DMS153 (cell line): ENCODE data around the gene TMEM176A.
A peak's percentile ranks its signal among the peaks of the same experiment; 100 is the strongest.
"Not testable (repeated sequence)": the region's sequence is repeated elsewhere in the genome, so short reads cannot be mapped to it uniquely, and the experiment has no call there.

Experiments used
- DNase-seq: peaks from one replicate; lab custom pipeline; 2025; lab: John Stamatoyannopoulos, UW

The TMEM176A gene, protein sequence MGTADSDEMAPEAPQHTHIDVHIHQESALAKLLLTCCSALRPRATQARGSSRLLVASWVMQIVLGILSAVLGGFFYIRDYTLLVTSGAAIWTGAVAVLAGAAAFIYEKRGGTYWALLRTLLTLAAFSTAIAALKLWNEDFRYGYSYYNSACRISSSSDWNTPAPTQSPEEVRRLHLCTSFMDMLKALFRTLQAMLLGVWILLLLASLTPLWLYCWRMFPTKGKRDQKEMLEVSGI

GRCh38 chr7:150800581-150801241 is at the start of gene TMEM176A:
TMEM176A (plus strand) TSS chr7:150800769; CDS start chr7:150801551, 782 bp downstream.
- no peak for DNase-seq

DNA sequence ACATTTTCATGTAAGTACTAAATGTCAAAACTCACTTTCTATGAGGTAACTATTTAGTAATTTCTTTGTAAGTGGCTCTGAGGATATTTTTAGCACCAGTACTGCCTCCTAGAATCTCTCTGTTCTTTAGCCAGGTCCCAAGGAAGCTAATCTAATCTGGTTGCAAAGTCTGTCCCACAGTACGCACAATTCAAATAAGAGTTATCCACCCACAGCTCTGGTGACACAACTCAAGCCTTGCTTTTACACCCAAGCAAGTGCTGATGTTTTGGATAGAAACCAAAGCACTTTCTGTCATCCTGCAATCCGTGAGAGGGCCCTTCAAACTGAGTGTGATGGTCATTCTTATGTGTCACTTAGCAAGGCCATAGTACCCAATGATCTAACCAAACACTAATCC is 48.9 kb upstream of the TMEM176A start:
- no peak for DNase-seq

DNA sequence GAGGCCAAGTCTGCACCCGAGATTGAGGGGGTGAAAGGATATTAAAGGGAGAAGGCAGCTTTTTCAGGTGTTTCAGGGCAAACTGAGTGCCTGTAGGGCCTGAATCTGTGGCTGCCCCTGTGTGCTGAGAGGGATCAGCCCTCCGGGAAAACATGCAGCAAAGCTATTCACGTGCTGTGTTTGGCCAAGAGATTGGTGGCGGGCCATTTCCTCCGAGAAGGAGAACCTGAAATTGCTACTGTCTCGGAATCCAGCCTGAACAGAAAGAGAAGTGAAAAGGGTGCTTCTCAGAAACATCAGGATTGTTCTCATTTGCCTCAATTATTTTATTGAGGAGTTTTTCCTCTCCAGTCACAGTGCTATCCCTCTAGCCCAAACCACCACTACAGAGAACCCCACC is 47.3 kb upstream of the TMEM176A start:
- no peak for DNase-seq

DNA sequence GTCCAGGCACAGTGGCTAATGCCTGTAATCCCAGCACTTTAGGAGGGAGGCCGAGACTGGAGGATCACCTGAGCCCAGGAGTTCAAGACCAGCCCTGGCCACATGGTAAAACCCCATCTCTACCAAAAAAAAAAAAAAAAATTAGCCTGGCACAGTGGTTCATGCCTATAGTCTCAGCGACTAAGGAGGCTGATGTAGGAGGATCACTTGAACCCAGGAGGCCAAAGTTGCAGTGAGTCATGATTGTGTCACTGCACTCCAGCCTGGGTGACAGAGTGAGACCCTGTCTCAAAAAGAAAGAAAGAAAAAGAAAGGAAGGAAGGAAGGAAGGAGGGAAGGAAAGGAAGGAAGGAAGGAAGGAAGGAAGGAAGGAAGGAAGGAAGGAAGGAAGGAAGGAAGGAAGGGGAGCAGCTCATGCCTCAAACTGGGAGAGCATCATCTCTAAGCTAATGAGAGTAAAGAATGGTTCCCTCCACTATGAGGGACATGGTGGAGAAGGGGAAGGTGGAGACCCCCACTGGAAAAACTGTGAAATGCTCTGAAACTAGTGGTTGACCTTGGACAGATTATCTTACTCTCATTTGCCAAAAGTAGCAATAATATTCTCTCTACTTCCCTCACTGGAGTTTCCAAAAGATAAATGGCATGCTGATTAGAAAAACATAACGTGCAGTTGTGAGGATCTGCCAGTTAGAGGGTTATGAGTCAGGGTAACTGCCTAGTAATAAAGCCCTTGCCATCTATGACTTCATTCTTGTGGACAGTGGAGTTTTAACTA is 46.6 kb upstream of the TMEM176A start:
- DNase-seq, result no peak

DNA sequence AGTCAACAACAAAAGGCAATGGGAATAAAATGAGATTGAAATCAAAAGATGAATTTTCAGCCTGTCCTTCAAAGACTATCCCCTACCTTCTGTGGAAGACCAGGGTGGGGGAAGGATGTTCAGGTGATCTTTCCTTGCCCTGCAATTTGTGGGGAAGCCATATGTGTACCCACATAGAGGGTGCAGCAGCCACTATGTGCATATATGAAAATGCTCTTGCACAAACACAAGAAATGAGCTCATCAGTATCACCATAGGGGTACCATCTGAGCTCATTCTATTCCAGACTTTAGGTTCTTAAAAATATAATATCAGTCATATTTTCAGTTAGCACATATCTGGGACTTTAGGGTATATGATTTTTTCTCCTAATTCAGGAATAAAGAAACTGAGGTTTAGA is 45.6 kb upstream of the TMEM176A start:
- DNase-seq, result no peak

- DNase-seq, result no peak
Observed at GRCh38 chr7:150755473-150756099, 45.0 kb upstream of the TMEM176A start.

- no peak for DNase-seq
Observed at GRCh38 chr7:150756166-150756565, 44.4 kb upstream of the TMEM176A start.

- no peak for DNase-seq
Observed at GRCh38 chr7:150756858-150757257, 43.7 kb upstream of the TMEM176A start.

DNA sequence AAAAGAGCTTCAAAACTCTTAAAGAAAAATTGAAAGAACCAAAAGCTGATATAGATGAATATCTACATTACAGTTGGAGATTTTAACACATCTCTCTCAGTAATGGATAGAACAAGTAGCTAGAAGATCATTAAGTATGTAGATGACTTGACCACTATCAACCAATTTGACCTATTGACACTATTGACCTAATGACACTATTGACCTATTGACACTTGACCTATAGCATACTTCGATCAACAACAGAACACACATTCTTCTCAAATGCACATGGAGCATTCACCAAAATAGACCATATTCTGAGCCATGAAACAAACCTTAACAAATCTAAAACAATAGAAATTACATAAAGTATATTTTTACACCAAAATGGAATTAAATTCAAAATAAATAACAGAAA is 41.1 kb upstream of the TMEM176A start:
- no peak for DNase-seq

DNA sequence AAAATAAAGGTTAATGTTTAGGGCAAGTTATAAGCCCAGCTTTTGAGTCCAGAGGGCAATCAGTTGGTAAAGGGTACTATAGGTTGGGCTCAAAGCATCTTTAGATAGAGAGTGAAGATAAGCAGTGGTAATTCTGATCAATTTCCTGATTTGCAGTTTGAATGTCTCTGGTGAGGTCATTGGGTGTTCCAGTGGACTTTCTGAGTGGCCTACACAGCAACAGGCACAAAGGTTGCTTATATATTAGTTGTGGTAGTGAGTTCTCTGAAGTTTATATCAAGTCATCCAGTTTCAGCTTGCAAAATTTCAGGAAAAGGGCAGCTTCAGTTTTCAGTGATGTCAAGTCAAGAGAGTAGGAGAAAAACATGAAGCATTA is 34.2 kb upstream of the TMEM176A start:
- DNase-seq, result peak; percentile 12

- DNase-seq, result no peak
Observed at GRCh38 chr7:150769768-150770167, 30.8 kb upstream of the TMEM176A start.

DNA sequence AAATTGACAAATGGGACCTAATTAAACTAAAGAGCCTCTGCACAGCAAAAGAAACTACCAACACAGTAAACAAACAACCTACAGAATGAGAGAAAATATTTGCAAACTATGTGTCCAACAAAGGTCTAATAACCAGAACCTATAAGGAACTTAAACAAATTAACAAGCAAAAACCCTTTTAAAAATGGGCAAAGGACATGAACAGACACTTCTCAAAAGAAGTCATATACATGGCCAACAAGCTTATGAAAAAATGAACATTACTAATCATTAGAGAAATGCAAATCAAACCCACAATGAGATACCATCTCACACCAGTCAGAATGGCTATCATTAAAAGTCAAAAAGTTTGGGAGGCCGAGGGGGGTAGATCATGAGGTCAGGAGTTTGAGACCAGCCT is 26.4 kb upstream of the TMEM176A start:
- not testable (repeated sequence) for DNase-seq

GRCh38 chr7:150778014-150778737 is 22.4 kb upstream of the TMEM176A start:
- DNase-seq, result no peak

GRCh38 chr7:150778738-150779301 is 21.7 kb upstream of the TMEM176A start:
- peak; percentile 44 for DNase-seq

DNA sequence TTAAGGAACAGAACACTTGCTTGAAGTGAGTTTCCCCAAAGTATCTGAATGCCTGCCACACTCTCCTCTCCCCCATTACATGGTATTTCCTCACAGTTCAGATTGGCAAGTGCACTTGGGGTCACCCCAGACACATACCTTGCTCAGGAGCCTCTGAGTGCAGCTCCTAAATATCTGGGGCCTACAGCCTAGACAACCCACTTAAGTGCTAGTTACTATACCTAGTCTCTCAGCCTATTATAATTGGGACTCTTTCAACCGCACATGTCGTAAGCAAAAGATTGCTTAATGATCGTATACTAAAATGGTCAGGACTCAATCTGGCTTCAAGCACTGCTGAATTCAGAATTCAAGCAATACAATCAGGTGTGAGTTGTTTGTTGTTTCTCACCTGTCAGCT is 20.3 kb upstream of the TMEM176A start:
- DNase-seq, result no peak

DNA sequence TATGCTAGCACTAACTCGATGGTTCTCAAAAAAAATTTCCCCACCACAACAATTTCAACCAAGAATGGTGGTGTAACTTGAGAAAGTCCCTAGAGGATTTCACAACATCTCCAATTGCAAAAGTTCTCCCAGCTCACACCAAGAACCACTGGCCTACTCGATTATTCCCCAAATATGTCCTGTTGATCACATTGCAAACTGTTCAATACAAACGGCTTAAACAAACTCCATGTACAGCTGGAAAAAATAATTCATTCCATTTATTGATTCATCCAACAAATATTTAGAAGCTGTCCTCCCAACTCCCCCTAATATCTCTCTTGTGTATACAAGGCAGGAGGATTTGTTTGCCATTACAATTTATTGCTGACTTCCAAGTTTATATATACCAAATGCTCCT is 19.5 kb upstream of the TMEM176A start:
- DNase-seq, result no peak

- no peak for DNase-seq
Observed at GRCh38 chr7:150781961-150782360, 18.6 kb upstream of the TMEM176A start.

DNA sequence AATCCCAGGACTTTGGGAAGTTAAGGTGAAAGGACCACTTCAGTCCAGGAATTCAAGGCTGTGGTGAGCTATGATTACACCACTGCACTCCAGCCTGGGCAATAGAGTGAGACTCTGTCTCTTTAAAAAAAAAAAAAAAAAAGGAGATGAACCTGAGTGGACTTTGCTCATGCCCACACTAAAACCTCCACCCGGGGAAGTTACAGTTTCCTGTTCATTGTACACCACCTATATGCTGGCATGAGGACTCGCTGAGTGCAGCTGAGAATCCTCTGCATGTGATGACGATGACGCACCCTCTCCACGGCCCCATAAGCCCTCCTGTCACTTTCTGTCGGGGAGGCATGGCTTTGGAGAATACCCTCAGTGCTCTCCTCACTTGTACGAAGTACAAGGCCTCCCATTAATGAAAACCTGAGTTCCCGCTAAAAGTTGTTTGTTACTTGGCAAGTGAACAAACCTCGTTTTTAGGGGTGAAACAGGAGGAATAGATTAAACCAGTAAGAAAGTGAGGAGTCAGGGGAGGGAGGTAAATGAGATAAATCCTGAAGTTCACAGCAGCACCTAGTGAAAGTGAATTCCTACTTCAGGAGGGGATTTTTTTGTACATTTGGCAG is 16.3 kb upstream of the TMEM176A start:
- DNase-seq, result peak; percentile 30

- no peak for DNase-seq
Observed at GRCh38 chr7:150784954-150785353, 15.6 kb upstream of the TMEM176A start.

GRCh38 chr7:150787321-150788281 is 13.0 kb upstream of the TMEM176A start:
- peak; percentile 35 for DNase-seq
